ENCODE measurements around the gene NYAP1. TPM values are rescaled to one million over a fixed set of nuclear protein-coding genes. Genes with fewer than 3 reads are reported as not detected.

The NYAP1 gene
- 0.08 and 0.98 TPM in 2 replicates for total RNA-seq (2014; rRNA removed; shearing (Covaris generic))
- total RNA-seq (2022): 0.10 and 0.50 TPM in 2 replicates
- Bru-seq, nascent RNA: percentile 9 among the genes with signal in this experiment
- BruChase-seq, experiment 1, labeled RNA remaining after a 6-hour chase: not detected
- BruChase-seq, experiment 2, labeled RNA remaining after a 2-hour chase: percentile 18 among the genes with signal in this experiment
- long read RNA-seq: 0 reads

GRCh38 chr7:100483722-100484672 lies at the start of gene NYAP1:
Gene NYAP1, plus strand, starts transcription at chr7:100483927. Its CDS starts 1,385 bp downstream, at chr7:100485312.
- no TSS peak for BruUV-seq (replicated peaks)
- no peak for TF ChIP-seq EZH2phosphoT487 (IDR thresholded peaks at IDR 0.05; ENCODE audit: borderline replicate concordance, low read depth, low read length)
- TF ChIP-seq, protein P1, sequence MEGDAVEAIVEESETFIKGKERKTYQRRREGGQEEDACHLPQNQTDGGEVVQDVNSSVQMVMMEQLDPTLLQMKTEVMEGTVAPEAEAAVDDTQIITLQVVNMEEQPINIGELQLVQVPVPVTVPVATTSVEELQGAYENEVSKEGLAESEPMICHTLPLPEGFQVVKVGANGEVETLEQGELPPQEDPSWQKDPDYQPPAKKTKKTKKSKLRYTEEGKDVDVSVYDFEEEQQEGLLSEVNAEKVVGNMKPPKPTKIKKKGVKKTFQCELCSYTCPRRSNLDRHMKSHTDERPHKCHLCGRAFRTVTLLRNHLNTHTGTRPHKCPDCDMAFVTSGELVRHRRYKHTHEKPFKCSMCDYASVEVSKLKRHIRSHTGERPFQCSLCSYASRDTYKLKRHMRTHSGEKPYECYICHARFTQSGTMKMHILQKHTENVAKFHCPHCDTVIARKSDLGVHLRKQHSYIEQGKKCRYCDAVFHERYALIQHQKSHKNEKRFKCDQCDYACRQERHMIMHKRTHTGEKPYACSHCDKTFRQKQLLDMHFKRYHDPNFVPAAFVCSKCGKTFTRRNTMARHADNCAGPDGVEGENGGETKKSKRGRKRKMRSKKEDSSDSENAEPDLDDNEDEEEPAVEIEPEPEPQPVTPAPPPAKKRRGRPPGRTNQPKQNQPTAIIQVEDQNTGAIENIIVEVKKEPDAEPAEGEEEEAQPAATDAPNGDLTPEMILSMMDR (conservative IDR thresholded peaks at IDR 0.05; ENCODE audit: low read length): no peak
- Histone ChIP-seq H2AFZ (ENCODE audit: low read length) (peak within 1 kb of the TSS; percentile 41), H3K79me2 (ENCODE audit: insufficient read depth, low read depth, low read length) (no peaks in the 10 kb centered on the region), H3K27ac (ENCODE audit: low read depth, low read length, poor library complexity, severe bottlenecking) (no peak within 1 kb of the TSS), H4K20me1 (ENCODE audit: insufficient read depth, low read length) (no peaks in the 10 kb centered on the region), H3K4me3 (ENCODE audit: low read depth, low read length, poor library complexity, severe bottlenecking) (peak within 1 kb of the TSS; percentile 70), H3K9me3 (ENCODE audit: low read length) (no peaks in the 10 kb centered on the region), H3K4me1 (ENCODE audit: insufficient read depth, low read length, poor library complexity, severe bottlenecking) (peaks cover 18% of the 10 kb centered on the region), H3K4me2 (ENCODE audit: low read length) (peak within 1 kb of the TSS; percentile 99), H3K36me3 (ENCODE audit: insufficient read depth, low read length) (no peaks in the 10 kb centered on the region), H3K9me2 (ENCODE audit: insufficient read depth, low read length) (no peaks in the 10 kb centered on the region)
- peak; percentile 60 for DNase-seq (ENCODE audit: low spot score)
- POLR2A ChIA-PET: interaction anchor here (0.6 kb wide), 1 partner anchor 227 kb away, joined by 3 read pairs; no protein-coding TSS in a partner anchor
- intact Hi-C loops (cut with micrococcal nuclease; ENCODE audit: unreplicated experiment): loop anchor here (2.0 kb wide), 1 partner anchor 15 kb away; no protein-coding TSS in a partner anchor
- CTCF ChIA-PET (ENCODE audit: unreplicated experiment): no interaction called here

GRCh38 chr7:100434297-100435144 lies 49.2 kb upstream of the NYAP1 start:
- CTCF ChIA-PET (ENCODE audit: unreplicated experiment): interaction anchor here (1.0 kb wide), 1 partner anchor 13 kb away, joined by 5 read pairs; no protein-coding TSS in a partner anchor
- BruUV-seq (replicated peaks): no TSS peak

More at GRCh38 chr7:100434297-100435144, 49.2 kb upstream of the NYAP1 start:
- H4K20me1 ChIP-seq (ENCODE audit: insufficient read depth, low read length): peaks cover 9% of the 10 kb centered on the region; the same call in 1 of the 2 replicates
- intact Hi-C loops (cut with micrococcal nuclease; ENCODE audit: unreplicated experiment): no loop called here
- peak overlapping the region; percentile 84 for H3K27ac ChIP-seq (ENCODE audit: low read depth, low read length, poor library complexity, severe bottlenecking)
- peak overlapping the region; percentile 90 for H3K4me3 ChIP-seq (ENCODE audit: low read depth, low read length, poor library complexity, severe bottlenecking)
- H3K79me2 ChIP-seq (ENCODE audit: insufficient read depth, low read depth, low read length): peaks cover 48% of the 10 kb centered on the region
- DNase-seq (ENCODE audit: low spot score): no peak
- H3K4me1 ChIP-seq (ENCODE audit: insufficient read depth, low read length, poor library complexity, severe bottlenecking): peaks cover 54% of the 10 kb centered on the region
- no peaks in the 10 kb centered on the region for H3K9me3 ChIP-seq (ENCODE audit: low read length)
- H2AFZ ChIP-seq (ENCODE audit: low read length): no peak overlapping the region
- H3K4me2 ChIP-seq (ENCODE audit: low read length): peak overlapping the region; percentile 85
- no peaks in the 10 kb centered on the region for H3K9me2 ChIP-seq (ENCODE audit: insufficient read depth, low read length)
- POLR2A ChIA-PET: interaction anchor here (0.6 to 1.1 kb wide), 2 partner anchors 19 to 41 kb away, joined by 3 to 4 read pairs; no protein-coding TSS in a partner anchor
- no peak for TF ChIP-seq EZH2phosphoT487 (IDR thresholded peaks at IDR 0.05; ENCODE audit: borderline replicate concordance, low read depth, low read length)
- TF ChIP-seq, protein P1 (conservative IDR thresholded peaks at IDR 0.05; ENCODE audit: low read length): no peak
- peaks cover 68% of the 10 kb centered on the region for H3K36me3 ChIP-seq (ENCODE audit: insufficient read depth, low read length)
